HEK293 (cell line): ENCODE measurements around the gene TCEAL7.

Source experiments
- CTCF ChIA-PET: fragments of 350-600 bp; formaldehyde crosslinking; extraction: SDS; loops from one replicate; lab custom pipeline; 2021; ENCODE audit warnings: antibody characterized with exemption; lab: Yijun Ruan, JAX
- POLR2A ChIA-PET: fragments of 300-600 bp; formaldehyde crosslinking; extraction: SDS; loops from one replicate; lab custom pipeline; 2020; ENCODE audit warnings: antibody characterized with exemption, inconsistent platforms; lab: Yijun Ruan, JAX
- H3K27ac ChIP-seq: fragments of 200-500 bp; sonication (Bioruptor generic); 2 replicates; pipeline ENCODE4 v1.5.1; 2014; ENCODE audit warnings: low read depth, low read length, control low read depth, inconsistent platforms; ENCODE audit errors: extremely low read depth
- H3K36me3 ChIP-seq, 2 experiments: fragments of 200-500 bp in 1 of 2; sonication (Bioruptor generic) in 1 of 2; 1 replicate in 1 of 2; 2 replicates in 1 of 2; pipeline ENCODE4 v1.5.1; 2014 to 2017; ENCODE audit warnings: inconsistent platforms in 2 of 2, low read length in 2 of 2; ENCODE audit not compliant: control insufficient read depth in 2 of 2, insufficient read depth in 1 of 2
- H3K4me1 ChIP-seq: fragments of 200-500 bp; sonication (Bioruptor generic); 2 replicates; pipeline ENCODE4 v1.5.1; 2014; ENCODE audit warnings: mild to moderate bottlenecking, low read length, inconsistent platforms; ENCODE audit not compliant: control insufficient read depth, insufficient read depth
- H3K4me3 ChIP-seq: 2 replicates; pipeline ENCODE4 v1.5.1; 2011; ENCODE audit warnings: low read depth, mild to moderate bottlenecking, control low read depth, low read length, moderate library complexity
- H3K9me3 ChIP-seq: fragments of 200-500 bp; sonication (Bioruptor generic); 2 replicates; pipeline ENCODE4 v1.5.1; 2014; ENCODE audit warnings: low read depth, low read length, inconsistent platforms; ENCODE audit not compliant: control insufficient read depth, insufficient read depth
- KLF7 ChIP-seq: fragments of 450-650 bp; formaldehyde crosslinking; IDR thresholded peaks from 2 replicates; pipeline ENCODE4 v1.5.1; 2016; ENCODE audit warnings: missing biosample characterization, missing genetic modification characterization, borderline replicate concordance
- OSR2 ChIP-seq: fragments of 450-650 bp; formaldehyde crosslinking; IDR thresholded peaks from 2 replicates; pipeline ENCODE4 v1.5.1; 2016; ENCODE audit warnings: missing biosample characterization, missing genetic modification characterization
- PRDM6 ChIP-seq: fragments of 450-650 bp; formaldehyde crosslinking; IDR thresholded peaks from 2 replicates; pipeline ENCODE4 v1.5.1; 2017; ENCODE audit warnings: missing biosample characterization, missing genetic modification characterization
- REST ChIP-seq: fragments of 450-650 bp; formaldehyde crosslinking; IDR thresholded peaks from 2 replicates; pipeline ENCODE4 v1.5.1; 2016; ENCODE audit warnings: missing biosample characterization, missing genetic modification characterization
- SCRT1 ChIP-seq: fragments of 450-650 bp; formaldehyde crosslinking; IDR thresholded peaks from 2 replicates; pipeline ENCODE4 v1.5.1; 2016; ENCODE audit warnings: missing biosample characterization, missing genetic modification characterization, borderline replicate concordance
- ZBTB49 ChIP-seq: fragments of 450-650 bp; formaldehyde crosslinking; IDR thresholded peaks from 2 replicates; pipeline ENCODE4 v1.5.1; 2016; ENCODE audit warnings: missing biosample characterization, missing genetic modification characterization, low read depth
- ZNF184 ChIP-seq: fragments of 450-650 bp; IDR thresholded peaks from 2 replicates; pipeline ENCODE4 v1.5.1; 2018; ENCODE audit warnings: missing biosample characterization, mild to moderate bottlenecking, missing genetic modification characterization
- ZNF202 ChIP-seq: fragments of 450-650 bp; formaldehyde crosslinking; IDR thresholded peaks from 2 replicates; pipeline ENCODE4 v1.5.1; 2016; ENCODE audit warnings: missing biosample characterization, missing genetic modification characterization, borderline replicate concordance
- ZNF223 ChIP-seq: fragments of 450-650 bp; formaldehyde crosslinking; IDR thresholded peaks from 2 replicates; pipeline ENCODE4 v1.5.1; 2016; ENCODE audit warnings: missing biosample characterization, missing genetic modification characterization
- ZNF354C ChIP-seq: fragments of 450-650 bp; formaldehyde crosslinking; IDR thresholded peaks from 2 replicates; pipeline ENCODE4 v1.5.1; 2016; ENCODE audit warnings: missing biosample characterization, missing genetic modification characterization, low read depth, borderline replicate concordance
- ZNF521 ChIP-seq: fragments of 450-650 bp; formaldehyde crosslinking; IDR thresholded peaks from 2 replicates; pipeline ENCODE4 v1.5.1; 2017; ENCODE audit warnings: missing biosample characterization, mild to moderate bottlenecking, missing genetic modification characterization
- ZNF600 ChIP-seq: fragments of 450-650 bp; formaldehyde crosslinking; IDR thresholded peaks from 2 replicates; pipeline ENCODE4 v1.5.1; 2016; ENCODE audit warnings: missing biosample characterization, missing genetic modification characterization
- ZNF707 ChIP-seq: fragments of 450-650 bp; formaldehyde crosslinking; IDR thresholded peaks from 2 replicates; pipeline ENCODE4 v1.5.1; 2016; ENCODE audit warnings: missing biosample characterization, missing genetic modification characterization
- ZNF776 ChIP-seq: fragments of 450-650 bp; formaldehyde crosslinking; IDR thresholded peaks from 2 replicates; pipeline ENCODE4 v1.5.0; 2017; ENCODE audit warnings: missing biosample characterization, missing genetic modification characterization, borderline replicate concordance
- ZNF830 ChIP-seq: fragments of 450-650 bp; IDR thresholded peaks from 2 replicates; pipeline ENCODE4 v1.5.0; 2018; ENCODE audit warnings: missing biosample characterization, missing genetic modification characterization, low read depth, mild to moderate bottlenecking, moderate library complexity

The TCEAL7 gene

GRCh38 chrX:103361798-103362197 lies 31.8 kb downstream of the TCEAL7 start (continued):
- TF ChIP-seq PRDM6 (tag by site-specific recombination): no peak
- TF ChIP-seq ZNF202 (tag by site-specific recombination): no peak
- TF ChIP-seq ZNF830 (tag by site-specific recombination): no peak
- TF ChIP-seq ZNF521 (tag by site-specific recombination): no peak
- TF ChIP-seq REST (tag by site-specific recombination): no peak
- TF ChIP-seq, all 188 proteins: peak for 0

- Histone ChIP-seq H3K27ac (no peak overlapping the region), H3K4me1 (no peaks in the 10 kb centered on the region), H3K4me3 (no peak overlapping the region), H3K9me3 (no peaks in the 10 kb centered on the region), H3K36me3 (peaks cover 0 to 8% of the 10 kb centered on the region in 2 experiments; a peak in 1 of 3 replicates)
- TF ChIP-seq ZBTB49 (tag by site-specific recombination): no peak
- TF ChIP-seq ZNF184 (tag by site-specific recombination): no peak
- TF ChIP-seq ZNF354C (tag by site-specific recombination): no peak
- TF ChIP-seq ZNF600 (tag by site-specific recombination): no peak
- no peak for TF ChIP-seq OSR2 (tag by site-specific recombination)
- no peak for TF ChIP-seq ZNF707 (tag by site-specific recombination)
- no peak for TF ChIP-seq ZNF223 (tag by site-specific recombination)
- POLR2A ChIA-PET: no interaction called here
- CTCF ChIA-PET: interaction anchor here (0.6 kb wide), 1 partner anchor 33 kb away, joined by 3 read pairs; the partner anchor contains the start of gene TCEAL7
Observed at GRCh38 chrX:103362474-103362873, 32.4 kb downstream of the TCEAL7 start.

- H3K4me1 ChIP-seq: no peaks in the 10 kb centered on the region
- peaks cover 0 to 3% of the 10 kb centered on the region in 2 experiments; a peak in 1 of 3 replicates for H3K36me3 ChIP-seq
- H3K4me3 ChIP-seq: no peak overlapping the region
- no peak overlapping the region for H3K27ac ChIP-seq
- H3K9me3 ChIP-seq: no peaks in the 10 kb centered on the region
- POLR2A ChIA-PET: no interaction called here
- TF ChIP-seq SCRT1 (tag by site-specific recombination): no peak
- no peak for TF ChIP-seq KLF7 (tag by site-specific recombination)
- no peak for TF ChIP-seq ZNF776
- CTCF ChIA-PET: interaction anchor here (0.6 kb wide), 1 partner anchor 33 kb away, joined by 3 read pairs; the partner anchor contains the start of gene TCEAL7
Observed at GRCh38 chrX:103363046-103363445, 33.0 kb downstream of the TCEAL7 start.
